Stomach (tissue), 4 donors: ENCODE results near the gene C1QTNF12.

Source experiments
- EP300 ChIP-seq: sonication (generic); formaldehyde crosslinking; IDR thresholded peaks from one replicate; pipeline ENCODE4 v1.6.1; 2017; ENCODE audit warnings: antibody characterized with exemption
- TF ChIP-seq, protein P1 (sequence below), 7 experiments: fragments of 450-650 bp in 4 of 7; fragments of 200-600 bp in 3 of 7; sonication (generic) in 3 of 7; IDR thresholded peaks; one replicate each; pipeline ENCODE4 v1.5.1; 2016 to 2019; ENCODE audit warnings: antibody characterized with exemption in 7 of 7, control low read depth in 2 of 7, mild to moderate bottlenecking in 1 of 7

DNA sequence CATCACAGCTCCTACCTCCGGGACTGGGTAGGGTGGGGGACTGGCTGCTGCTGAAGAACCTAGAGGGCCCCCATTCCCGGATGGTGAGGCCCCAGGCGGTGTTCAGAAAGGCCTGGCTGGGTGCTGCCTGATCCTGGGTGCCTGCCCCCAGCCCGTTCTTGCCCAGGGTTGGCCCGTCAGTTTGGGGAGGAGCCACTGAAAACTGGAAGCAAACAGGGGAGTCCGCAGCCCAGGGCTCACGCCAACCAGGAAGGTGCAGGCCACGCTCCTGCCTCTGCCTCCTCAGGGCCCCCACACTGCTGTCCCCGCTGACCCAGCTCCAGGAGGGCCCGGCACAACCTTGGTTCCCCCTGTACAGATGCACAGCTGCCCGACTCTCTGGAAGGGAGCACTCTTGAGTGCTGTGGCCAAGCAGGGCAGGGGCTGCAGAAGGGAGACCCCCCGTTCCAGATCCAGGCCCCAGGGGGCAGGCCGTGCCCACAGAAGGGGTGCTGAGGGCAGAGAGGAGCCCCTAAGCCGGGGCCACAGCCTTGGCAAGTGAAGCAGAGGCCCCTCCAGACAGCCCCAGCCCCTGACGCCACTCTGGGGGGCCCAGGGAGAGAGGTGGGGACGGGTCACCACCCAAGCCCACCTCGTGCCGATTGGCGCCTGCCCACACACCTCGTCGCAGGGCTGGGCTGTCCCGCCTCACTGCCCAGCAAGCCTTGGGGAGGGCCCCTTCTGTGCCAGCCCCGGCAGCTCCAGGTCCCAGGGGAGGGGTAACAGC is 5.5 kb downstream of the C1QTNF12 start:
- TF ChIP-seq, protein P1, sequence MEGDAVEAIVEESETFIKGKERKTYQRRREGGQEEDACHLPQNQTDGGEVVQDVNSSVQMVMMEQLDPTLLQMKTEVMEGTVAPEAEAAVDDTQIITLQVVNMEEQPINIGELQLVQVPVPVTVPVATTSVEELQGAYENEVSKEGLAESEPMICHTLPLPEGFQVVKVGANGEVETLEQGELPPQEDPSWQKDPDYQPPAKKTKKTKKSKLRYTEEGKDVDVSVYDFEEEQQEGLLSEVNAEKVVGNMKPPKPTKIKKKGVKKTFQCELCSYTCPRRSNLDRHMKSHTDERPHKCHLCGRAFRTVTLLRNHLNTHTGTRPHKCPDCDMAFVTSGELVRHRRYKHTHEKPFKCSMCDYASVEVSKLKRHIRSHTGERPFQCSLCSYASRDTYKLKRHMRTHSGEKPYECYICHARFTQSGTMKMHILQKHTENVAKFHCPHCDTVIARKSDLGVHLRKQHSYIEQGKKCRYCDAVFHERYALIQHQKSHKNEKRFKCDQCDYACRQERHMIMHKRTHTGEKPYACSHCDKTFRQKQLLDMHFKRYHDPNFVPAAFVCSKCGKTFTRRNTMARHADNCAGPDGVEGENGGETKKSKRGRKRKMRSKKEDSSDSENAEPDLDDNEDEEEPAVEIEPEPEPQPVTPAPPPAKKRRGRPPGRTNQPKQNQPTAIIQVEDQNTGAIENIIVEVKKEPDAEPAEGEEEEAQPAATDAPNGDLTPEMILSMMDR (IDR thresholded peaks at IDR 0.05): no peak
- TF ChIP-seq EP300: no peak
